Stimulated activated CD4-positive, alpha-beta T cell treated with anti-CD3 and anti-CD28 coated beads, Interleukin-4, amount 100 ng/mL, for 24 hours (primary cell): ENCODE results near the gene TRAF3.
"Not testable (repeated sequence)": the region's sequence is repeated elsewhere in the genome, so short reads cannot be mapped to it uniquely, and the experiment has no call there.

Experiments used
- DNase-seq: peaks from one replicate; pipeline ENCODE4 v3.0.0-alpha.2; 2020

The TRAF3 gene

GRCh38 chr14:102752239-102752847 is 24.9 kb upstream of the TRAF3 start:
- no peak for DNase-seq

- DNase-seq: no peak
Observed at GRCh38 chr14:102754370-102755262, 22.6 kb upstream of the TRAF3 start.

DNA sequence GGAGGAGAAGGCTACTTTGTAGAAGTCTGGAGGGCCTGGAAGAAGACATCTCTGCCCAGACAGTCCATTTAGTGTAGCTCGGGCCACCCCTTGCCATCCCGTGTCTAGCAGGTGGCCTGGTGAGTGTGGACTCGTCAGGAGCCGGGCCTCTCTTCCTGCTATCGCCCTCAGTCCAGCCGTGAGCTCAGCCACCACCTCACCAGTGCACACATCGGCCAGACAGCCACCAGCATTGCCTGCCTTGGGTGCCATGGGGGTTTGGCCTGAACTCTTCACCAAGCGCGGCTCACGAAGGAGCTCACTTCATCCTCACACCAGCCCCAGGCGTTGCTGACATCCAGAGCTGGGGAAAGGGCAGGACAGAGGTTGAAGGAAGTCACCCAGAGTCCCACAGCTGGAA is 19.6 kb upstream of the TRAF3 start:
- no peak for DNase-seq

- no peak for DNase-seq
Observed at GRCh38 chr14:102758087-102758486, 19.2 kb upstream of the TRAF3 start.

GRCh38 chr14:102759456-102760187 is 17.6 kb upstream of the TRAF3 start:
- DNase-seq: no peak

DNA sequence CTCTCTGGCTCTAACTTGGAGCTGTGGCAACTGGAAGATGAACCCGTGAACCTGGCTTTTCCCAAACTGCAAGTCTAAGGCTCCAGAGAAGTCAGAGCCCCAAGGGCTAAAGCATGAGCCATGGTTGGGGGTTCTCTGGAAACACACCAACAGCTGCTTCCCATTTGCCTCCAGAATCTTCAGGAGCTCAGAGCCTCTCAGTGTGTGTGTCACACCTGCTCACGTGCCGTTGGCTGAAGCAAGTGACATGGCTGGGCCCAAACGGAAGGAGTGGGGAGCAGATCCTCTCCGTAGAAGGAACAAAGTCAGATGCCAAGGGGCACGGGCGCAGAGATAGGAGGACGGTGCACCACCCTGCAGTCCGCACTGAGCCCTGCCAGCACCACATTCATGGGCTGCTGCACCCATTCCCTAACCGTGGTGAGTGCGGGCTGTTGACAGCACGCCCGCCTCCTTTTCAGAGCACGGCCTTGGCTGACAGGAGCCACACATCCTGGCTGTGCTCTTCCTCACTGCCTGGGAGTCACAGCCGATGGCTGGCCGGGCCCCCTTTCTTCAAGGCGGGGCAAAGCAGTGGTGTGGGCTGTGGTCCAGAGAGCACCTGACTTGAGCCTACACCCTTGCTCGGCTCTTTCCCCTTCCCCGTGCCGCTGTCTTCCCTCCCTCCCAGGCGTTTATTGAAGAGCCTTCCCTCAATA is 16.6 kb upstream of the TRAF3 start:
- DNase-seq: no peak

DNA sequence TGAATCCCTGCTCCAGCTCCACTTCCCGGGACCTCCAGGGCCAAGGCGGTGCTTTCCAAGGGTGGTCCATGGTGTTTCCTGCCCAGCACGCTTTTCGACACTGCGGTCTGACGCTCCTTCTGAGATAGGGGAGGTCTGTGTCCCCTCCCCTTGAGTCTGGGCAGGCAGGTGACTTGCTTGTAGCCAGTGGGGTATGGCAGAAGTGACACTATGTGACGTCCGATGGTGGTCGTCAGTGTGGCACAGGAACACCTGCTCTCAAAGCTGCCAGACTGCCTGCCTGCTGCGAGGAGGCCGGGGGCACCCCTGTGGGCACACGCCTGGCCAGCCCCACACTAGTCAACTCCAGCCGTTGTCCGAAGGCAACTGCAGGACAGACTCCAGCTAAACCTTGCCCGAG is 16.0 kb upstream of the TRAF3 start:
- no peak for DNase-seq

- DNase-seq: no peak
Observed at GRCh38 chr14:102764220-102764671, 13.0 kb upstream of the TRAF3 start.

- not testable (repeated sequence) for DNase-seq
Observed at GRCh38 chr14:102765770-102766169, 11.5 kb upstream of the TRAF3 start.

DNA sequence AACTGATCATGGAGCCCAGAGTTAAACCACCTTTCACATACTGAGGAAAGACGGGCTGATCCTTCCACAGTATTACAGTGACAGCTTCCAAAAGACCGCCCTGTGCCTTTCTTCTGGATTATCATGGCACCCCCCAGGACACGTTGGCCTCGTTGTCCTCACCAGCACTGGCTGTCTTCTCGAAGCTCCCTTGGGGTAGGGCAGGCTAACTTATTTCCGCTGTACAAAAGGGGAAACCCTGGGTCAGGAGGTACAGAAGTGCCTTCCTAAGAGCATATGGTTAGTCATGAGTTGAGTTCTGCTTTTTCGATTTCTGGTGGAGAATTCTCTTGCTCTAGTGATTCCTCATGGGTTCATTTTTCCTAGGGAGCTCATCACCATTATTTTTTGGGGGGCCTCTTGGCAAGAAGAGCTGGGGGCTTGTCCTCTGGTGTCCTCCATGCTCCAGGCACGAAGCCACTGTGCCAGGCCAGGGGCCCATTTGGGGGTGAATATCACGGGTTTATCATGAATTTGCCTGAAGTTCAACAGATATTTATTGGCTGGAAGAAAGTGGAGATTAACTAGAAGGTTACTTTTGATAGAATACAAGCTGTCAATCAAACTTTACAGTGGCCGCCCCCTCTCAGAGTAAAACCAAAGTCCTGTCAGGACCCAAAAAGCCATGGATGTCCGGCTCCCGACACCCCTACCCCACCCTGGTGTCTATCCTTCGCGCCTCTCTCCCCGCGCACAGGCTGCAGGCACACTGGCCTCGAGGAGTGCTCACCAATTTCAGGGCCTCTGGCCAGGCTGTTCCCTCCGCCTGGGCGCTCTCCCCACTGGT is 8.8 kb upstream of the TRAF3 start:
- no peak for DNase-seq

DNA sequence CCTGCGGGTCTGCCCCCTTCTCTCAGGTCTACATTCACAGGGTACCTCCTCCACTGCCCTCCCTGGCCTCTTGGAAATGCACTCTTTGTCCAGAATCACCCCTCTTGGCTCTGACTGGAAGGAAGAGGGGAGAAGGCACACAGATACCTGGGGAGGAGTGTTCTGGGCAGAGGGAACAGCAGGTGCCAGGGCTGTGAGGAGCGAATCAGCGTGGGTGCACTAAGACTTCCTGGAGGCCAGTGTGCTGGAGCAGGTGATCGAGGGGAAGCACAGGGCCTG is 8.3 kb upstream of the TRAF3 start:
- no peak for DNase-seq

DNA sequence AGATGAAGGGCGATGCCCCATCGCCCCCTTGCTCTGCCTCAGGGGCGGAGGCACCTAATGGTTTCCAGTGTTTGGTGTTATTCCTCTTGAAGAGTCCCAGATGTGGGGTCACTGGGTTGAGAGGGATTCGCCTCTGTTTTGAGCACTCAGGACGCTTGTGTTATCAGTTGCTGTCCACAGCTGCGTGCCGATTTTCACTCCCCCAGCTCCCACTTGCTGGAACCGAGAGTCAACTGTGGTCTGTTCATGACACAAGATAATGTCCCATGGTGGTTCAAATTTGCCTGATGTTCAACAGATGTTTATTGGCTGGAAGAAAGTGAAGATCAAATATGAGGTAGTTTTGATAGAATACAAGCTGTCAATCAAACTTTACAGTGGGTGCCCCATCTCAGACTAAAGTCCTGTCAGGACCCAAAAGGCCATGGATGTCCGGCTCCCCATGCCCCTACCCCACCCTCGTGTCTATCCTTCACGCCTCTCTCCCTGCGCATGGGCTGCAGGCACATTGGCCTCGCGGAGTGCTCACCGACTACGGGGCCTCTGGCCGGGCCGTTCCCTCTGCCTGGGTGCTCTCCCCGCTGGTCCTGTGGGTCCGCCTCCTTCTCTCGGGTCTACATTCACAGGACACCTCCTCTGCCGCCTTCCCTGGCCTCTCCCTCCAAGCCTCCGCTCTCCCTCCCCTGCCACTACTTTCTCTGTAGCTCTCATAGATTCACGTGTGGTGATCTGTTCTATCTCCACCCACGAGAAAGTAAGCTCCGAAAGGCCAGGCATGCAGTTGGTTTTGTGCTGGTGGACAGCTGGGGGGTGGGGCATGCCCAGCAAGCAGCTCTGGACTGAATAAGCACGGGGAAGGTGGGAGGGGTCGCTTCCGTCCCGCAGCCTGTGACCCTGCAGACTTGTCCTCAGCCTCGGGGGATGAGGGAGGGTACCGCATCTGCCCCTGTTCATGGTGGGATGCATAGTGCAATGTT is 6.8 kb upstream of the TRAF3 start:
- no peak for DNase-seq

- no peak for DNase-seq
Observed at GRCh38 chr14:102771144-102771543, 6.1 kb upstream of the TRAF3 start.

DNA sequence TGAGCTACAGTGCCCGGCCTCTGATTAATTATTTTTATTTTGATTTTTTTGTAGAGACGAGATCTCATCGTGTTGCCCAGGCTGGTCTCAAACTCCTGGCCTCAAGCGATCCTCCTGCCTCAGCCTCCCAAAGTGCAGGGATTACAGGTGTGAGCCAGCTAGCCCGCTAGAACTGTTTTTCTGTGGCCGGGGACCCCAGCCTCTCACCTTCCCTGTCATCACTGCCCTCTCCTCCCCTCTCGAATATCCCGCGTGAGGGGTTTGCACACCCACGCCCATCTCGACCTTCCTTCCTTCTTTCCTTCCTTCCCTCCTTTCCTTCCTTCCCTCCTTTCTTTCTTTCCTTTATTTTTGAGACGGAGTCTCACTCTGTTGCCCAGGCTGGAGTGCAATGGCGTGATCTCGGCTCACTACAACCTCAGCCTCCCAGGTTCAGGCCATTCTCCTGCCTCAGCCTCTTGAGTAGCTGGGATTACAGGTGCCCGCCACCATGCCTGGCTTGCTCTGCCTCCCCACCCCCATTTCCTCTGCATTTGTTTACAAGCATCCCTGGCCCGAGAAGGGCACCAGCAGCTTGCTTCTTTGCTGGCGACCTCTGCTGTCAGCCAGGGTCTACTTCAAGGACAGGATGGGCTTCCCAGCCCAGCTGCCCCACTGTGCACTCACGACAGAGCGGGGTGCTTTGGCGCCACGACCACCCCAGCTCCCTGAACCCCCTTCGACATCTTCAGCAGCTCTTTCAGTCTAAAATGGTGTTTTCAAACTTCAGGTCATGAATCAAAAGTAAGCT is 4.3 kb upstream of the TRAF3 start:
- DNase-seq: no peak

DNA sequence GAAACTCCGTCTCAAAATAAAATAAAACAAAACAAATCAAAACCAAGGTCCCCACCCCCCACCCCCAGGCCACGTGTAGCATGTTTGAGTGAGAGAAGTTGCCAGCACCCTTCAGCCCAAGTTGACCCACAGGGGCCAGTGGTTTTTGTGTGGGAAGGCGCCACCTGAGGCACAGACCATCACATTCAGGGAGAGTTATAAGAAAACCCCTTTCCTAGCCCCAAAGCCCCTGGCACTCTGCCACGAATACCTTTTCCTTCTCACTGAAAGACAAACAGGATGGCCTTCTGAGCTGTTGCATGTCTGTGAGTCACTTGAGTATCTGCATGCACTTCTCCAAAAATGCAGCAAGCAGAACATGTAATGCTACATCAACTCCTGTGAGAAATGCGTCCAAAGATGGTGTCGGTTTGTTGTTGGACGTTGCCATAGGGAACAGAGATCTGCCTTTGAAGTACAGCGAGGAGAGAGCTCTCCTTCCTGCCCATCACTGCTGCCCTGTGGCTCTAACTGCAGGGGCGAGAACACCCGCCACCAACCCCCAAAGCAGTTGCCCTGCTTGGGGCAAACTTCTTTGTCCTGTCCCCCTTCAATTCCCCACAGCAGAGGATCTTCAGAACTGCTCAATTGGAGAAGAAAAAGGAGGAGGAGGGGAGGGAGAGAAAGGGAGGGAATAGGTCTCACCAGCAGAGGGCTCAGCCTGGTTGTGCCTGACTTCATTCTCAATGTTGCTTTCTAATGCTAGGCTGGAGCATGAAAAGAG is 2.7 kb upstream of the TRAF3 start:
- DNase-seq: peak; percentile 65

DNA sequence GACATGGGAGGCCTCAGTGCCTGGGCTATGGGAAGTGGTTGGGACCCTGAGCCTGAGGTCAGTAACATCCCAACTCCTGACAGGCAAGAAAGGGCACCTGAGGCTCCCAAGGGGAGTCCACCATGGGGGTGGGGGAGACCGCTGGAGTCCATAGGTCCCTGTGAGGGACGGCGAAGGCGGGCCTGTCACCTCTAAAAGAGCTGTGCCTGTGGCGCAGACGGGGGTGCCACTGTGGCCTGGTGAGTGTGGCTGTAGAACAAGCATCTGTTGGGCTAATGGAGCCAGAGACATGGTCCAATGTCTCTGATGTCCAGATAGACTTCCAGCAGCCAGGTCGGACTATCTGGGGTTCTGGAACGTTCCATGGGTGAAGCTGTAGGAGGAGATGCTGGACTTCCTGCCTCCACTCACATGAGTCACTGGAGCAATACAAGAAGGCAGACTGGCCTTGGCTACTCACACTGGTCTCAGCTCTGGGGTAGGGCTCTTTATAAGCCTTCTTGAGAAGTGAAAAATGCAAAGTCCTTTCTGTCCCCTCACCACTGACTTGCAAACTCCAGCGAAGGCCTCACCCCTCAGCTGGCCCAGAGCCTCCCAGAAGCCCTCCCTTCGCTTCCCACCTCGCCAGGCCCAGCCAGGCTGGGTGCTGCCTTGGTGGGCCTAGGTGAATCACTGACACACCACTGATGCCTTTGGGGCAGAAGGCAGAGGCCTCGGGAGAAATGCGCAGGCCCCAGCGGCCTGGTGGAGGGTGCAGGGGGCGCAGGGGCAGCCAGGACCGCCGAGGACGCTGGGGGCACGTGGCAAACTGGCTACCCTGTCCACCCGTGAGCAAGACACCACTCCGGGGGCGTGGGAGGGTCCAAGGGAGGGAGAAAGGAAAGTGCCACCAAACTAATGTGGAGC is 1.1 kb upstream of the TRAF3 start:
- no peak for DNase-seq

DNA sequence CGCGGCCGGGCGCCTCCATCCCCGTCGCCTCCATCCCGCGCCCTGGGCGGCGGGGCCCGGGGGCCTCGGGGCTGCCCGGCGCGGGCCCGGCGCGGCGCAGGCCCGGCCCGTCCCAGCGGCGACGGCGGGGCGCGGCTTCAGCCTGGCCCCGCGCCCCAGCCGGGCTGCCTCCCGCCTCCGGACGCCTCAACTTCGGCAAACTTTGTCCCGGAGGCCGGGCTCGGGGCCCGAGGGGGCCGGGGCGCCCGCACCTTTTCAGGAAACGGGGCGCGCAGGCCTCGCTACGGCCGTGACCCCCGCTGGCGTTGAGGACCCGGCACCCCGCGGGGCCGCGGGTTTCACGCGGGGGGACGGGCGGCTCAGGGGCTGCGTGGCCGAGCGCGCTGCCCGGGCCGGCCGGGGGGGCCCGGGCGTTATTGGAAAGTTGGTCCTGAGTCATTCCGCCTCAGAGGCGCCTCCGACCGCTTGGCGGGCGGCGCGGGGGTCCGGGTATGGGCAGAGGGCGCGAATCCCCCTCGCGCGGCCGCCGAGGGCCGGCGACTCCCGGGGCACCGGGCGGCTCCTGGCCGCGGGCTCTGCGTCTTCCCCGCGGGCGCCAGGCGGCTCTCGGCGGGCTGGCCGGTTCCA is 575 bp downstream of the TRAF3 start:
- DNase-seq: no peak
